Measurements from ENCODE around the gene GNAS-AS1.

GRCh38 chr20:58776109-58776508, 74.6 kb downstream of the GNAS-AS1 start:
- TF ChIP-seq POLR2AphosphoS5 (IDR thresholded peaks at IDR 0.05; ENCODE audit: low read depth) (no peak), CTCF (IDR thresholded peaks at IDR 0.05; ENCODE audit: insufficient read depth, low read length) (no peak)
- TF ChIP-seq, protein P1, sequence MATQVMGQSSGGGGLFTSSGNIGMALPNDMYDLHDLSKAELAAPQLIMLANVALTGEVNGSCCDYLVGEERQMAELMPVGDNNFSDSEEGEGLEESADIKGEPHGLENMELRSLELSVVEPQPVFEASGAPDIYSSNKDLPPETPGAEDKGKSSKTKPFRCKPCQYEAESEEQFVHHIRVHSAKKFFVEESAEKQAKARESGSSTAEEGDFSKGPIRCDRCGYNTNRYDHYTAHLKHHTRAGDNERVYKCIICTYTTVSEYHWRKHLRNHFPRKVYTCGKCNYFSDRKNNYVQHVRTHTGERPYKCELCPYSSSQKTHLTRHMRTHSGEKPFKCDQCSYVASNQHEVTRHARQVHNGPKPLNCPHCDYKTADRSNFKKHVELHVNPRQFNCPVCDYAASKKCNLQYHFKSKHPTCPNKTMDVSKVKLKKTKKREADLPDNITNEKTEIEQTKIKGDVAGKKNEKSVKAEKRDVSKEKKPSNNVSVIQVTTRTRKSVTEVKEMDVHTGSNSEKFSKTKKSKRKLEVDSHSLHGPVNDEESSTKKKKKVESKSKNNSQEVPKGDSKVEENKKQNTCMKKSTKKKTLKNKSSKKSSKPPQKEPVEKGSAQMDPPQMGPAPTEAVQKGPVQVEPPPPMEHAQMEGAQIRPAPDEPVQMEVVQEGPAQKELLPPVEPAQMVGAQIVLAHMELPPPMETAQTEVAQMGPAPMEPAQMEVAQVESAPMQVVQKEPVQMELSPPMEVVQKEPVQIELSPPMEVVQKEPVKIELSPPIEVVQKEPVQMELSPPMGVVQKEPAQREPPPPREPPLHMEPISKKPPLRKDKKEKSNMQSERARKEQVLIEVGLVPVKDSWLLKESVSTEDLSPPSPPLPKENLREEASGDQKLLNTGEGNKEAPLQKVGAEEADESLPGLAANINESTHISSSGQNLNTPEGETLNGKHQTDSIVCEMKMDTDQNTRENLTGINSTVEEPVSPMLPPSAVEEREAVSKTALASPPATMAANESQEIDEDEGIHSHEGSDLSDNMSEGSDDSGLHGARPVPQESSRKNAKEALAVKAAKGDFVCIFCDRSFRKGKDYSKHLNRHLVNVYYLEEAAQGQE (IDR thresholded peaks at IDR 0.05; ENCODE audit: insufficient replicate concordance, low read depth), result no peak
